Lung (tissue), 12 donors: Measurements from ENCODE around the gene SECTM1. TPM values are rescaled to one million over a fixed set of nuclear protein-coding genes. Genes with fewer than 3 reads are reported as not detected.

Experiments
- ATAC-seq: fragments of 200-7000 bp; cut with Tn5 transposase; one replicate; pipeline ENCODE4 v1.9.1; 2020; ENCODE audit warnings: moderate number of reproducible peaks; ENCODE audit not compliant: insufficient read depth, low FRiP score
- DNase-seq, 3 donors: peaks; one replicate each; pipeline ENCODE4 v3.0.0-alpha.2; 2013 to 2017
- H3K27ac ChIP-seq, 2 donors: one replicate each; pipeline ENCODE4 v1.5.1; 2013; ENCODE audit warnings: mild to moderate bottlenecking in 2 of 2, moderate library complexity in 2 of 2, control low read depth in 1 of 2, inconsistent platforms in 1 of 2, low read depth in 1 of 2, low read length in 1 of 2
- H3K27me3 ChIP-seq, 3 donors: one replicate each; pipeline ENCODE4 v1.5.1; 2013; ENCODE audit warnings: low read length in 2 of 3; ENCODE audit not compliant: control insufficient read depth in 3 of 3, insufficient read depth in 3 of 3
- H3K36me3 ChIP-seq, 4 donors: one replicate each; pipeline ENCODE4 v1.5.1; 2013; ENCODE audit warnings: low read length in 4 of 4, mild to moderate bottlenecking in 1 of 4, moderate library complexity in 1 of 4; ENCODE audit not compliant: control insufficient read depth in 4 of 4, insufficient read depth in 4 of 4
- H3K4me1 ChIP-seq, 5 donors: one replicate each; pipeline ENCODE4 v1.5.1; 2013; ENCODE audit warnings: low read length in 5 of 5, mild to moderate bottlenecking in 2 of 5, moderate library complexity in 1 of 5; ENCODE audit not compliant: control insufficient read depth in 5 of 5, insufficient read depth in 5 of 5
- H3K4me3 ChIP-seq: one replicate; pipeline ENCODE4 v1.5.1; 2013; ENCODE audit warnings: mild to moderate bottlenecking, control low read depth, moderate library complexity
- H3K9ac ChIP-seq, 2 donors: one replicate each; pipeline ENCODE4 v1.5.1; 2013; ENCODE audit warnings: low read length in 2 of 2, control low read depth in 1 of 2; ENCODE audit not compliant: insufficient read depth in 1 of 2
- H3K9me3 ChIP-seq, 4 donors: one replicate each; pipeline ENCODE4 v1.5.1; 2013; ENCODE audit warnings: low read length in 3 of 4, mild to moderate bottlenecking in 1 of 4, moderate library complexity in 1 of 4; ENCODE audit not compliant: control insufficient read depth in 4 of 4, insufficient read depth in 3 of 4
- CTCF ChIP-seq: IDR thresholded peaks from 2 replicates; pipeline ENCODE4 v1.5.1; 2012; ENCODE audit warnings: mild to moderate bottlenecking; ENCODE audit errors: control extremely low read depth, extremely low read depth
- WGBS, 2 donors: extraction: QIAGEN DNeasy Blood & Tissue Kit; methylation state at CpG; one replicate each; pipeline ENCODE4 v1.1.7; 2013; 5-methylcytosine and 5-hydroxymethylcytosine counted together
- polyA plus RNA-seq, 2 donors: library from polyadenylated mRNA; stranded (reverse); fragments of 200-250 nt; gene quantifications; one replicate each; pipeline ENCODE4 v1.2.1, GENCODE V29; 2013
- total RNA-seq, 2 donors: library from RNA; depleted of rRNA in 1 of 2; stranded (reverse); fragments of >200 nt in 1 of 2; gene quantifications; one replicate each; pipeline ENCODE4 v1.2.1, GENCODE V29; 2014 to 2021
- donor health status: control.
- donor health status: control.
- donor health status: Bipolar disorder and iron deficiency.
- donor health status: healthy.
- donor health status: DM: yes; HTN: yes; CAD: no.

The SECTM1 gene
- total and polyA plus RNA-seq, 4 donors: 12.5 to 68.6 (median 26.4) TPM

GRCh38 chr17:82367724-82368524, 34.4 kb upstream of the SECTM1 start:
- Histone ChIP-seq H3K9ac (no peak overlapping the region), H3K36me3 (no peaks in the 10 kb centered on the region), H3K4me1 (peaks cover 0 to 18% (median 8%) of the 10 kb centered on the region in 5 donors), H3K27me3 (peaks cover 10 to 24% (median 21%) of the 10 kb centered on the region in 3 donors), H3K9me3 (peaks cover 0 to 3% (median 0%) of the 10 kb centered on the region in 4 donors), H3K4me3 (no peak overlapping the region), H3K27ac (no peak overlapping the region)
- DNase-seq (no peak), ATAC-seq (no peak)
- no peak for TF ChIP-seq CTCF
- WGBS, 2 donors: 85 to 86% methylated on average over 14 of the region's 14 CpGs

DNA sequence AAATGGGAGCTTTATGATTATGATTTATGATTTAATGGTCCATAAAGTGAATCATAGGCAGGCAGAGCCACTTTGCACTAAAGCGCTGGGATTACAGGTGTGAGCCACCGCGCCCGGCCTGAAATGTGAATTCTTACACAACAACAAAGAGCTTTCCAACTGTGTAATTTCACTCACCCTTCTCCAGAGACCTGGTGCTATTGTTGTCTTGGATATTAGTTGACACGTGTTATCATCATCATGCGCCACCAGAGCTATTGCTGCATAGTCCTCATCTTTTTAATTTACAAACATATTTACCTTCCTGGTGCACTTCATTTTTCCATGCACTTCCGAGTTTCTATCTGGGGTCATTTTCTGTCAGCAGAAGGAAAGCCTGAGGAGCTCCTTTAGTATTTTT, 33.2 kb upstream of the SECTM1 start:
- Histone ChIP-seq H3K9ac (no peak overlapping the region), H3K4me1 (peaks cover 0 to 8% (median 5%) of the 10 kb centered on the region in 5 donors), H3K4me3 (no peak overlapping the region), H3K27ac (no peak overlapping the region), H3K9me3 (peaks cover 0 to 2% (median 0%) of the 10 kb centered on the region in 4 donors), H3K36me3 (no peaks in the 10 kb centered on the region), H3K27me3 (peaks cover 6 to 14% (median 13%) of the 10 kb centered on the region in 3 donors)
- DNase-seq: no peak
- no peak for TF ChIP-seq CTCF
- ATAC-seq: no peak
- WGBS, 2 donors: 86 to 95% methylated on average over 7 of the region's 7 CpGs

GRCh38 chr17:82365606-82366295, 32.2 kb upstream of the SECTM1 start:
- H3K9ac ChIP-seq: no peak overlapping the region
- H3K27ac ChIP-seq: no peak overlapping the region
- ATAC-seq (no peak), DNase-seq (no peak)
- no peaks in the 10 kb centered on the region for H3K9me3 ChIP-seq
- H3K4me1 ChIP-seq: peaks cover 0 to 5% (median 0%) of the 10 kb centered on the region in 5 donors
- H3K36me3 ChIP-seq: no peaks in the 10 kb centered on the region
- H3K4me3 ChIP-seq: no peak overlapping the region
- WGBS, 2 donors: 80 to 84% methylated on average over 6 of the region's 6 CpGs
- peaks cover 0 to 10% (median 7%) of the 10 kb centered on the region in 3 donors for H3K27me3 ChIP-seq
- TF ChIP-seq CTCF: no peak
